Measurements from ENCODE around the gene CHRM4. TPM values are rescaled to one million over a fixed set of nuclear protein-coding genes. Genes with fewer than 3 reads are reported as not detected.

Gene CHRM4
- total RNA-seq, result 0.38 to 0.42 TPM in 2 of 3 replicates, not detected in the other
- long read RNA-seq, partial matches to known transcripts, result 0 of 2 reads
- long read RNA-seq, other reads (novel, unspliced or antisense), result 2 of 2 reads

GRCh38 chr11:46391578-46392420 lies at the start of gene CHRM4:
TSS of gene CHRM4 (minus strand) at chr11:46391776. CDS start at chr11:46386557, 5,219 bp downstream.
- Mint-ChIP-seq H3K36me3 (ENCODE audit: low read depth) (peaks cover 4% of the 10 kb centered on the region), H3K9me3 (ENCODE audit: low read depth) (no peaks in the 10 kb centered on the region), H3K27me3 (ENCODE audit: low read depth) (peaks cover 15% of the 10 kb centered on the region), H3K27ac (ENCODE audit: unreplicated experiment) (peak within 1 kb of the TSS; percentile 55), H3K4me1 (ENCODE audit: low read depth) (peaks cover 32% of the 10 kb centered on the region), H3K4me3 (ENCODE audit: unreplicated experiment) (peak within 1 kb of the TSS; percentile 84)
- peak; percentile 78 for TF ChIP-seq CTCF (IDR thresholded peaks at IDR 0.05)
- no peak for DNase-seq (ENCODE audit: low spot score)

- no peak overlapping the region for H3K4me3 Mint-ChIP-seq (ENCODE audit: unreplicated experiment)
- DNase-seq (ENCODE audit: low spot score), result no peak
- H3K27ac Mint-ChIP-seq (ENCODE audit: unreplicated experiment), result no peak overlapping the region
- no peaks in the 10 kb centered on the region for H3K27me3 Mint-ChIP-seq (ENCODE audit: low read depth)
- no peak for TF ChIP-seq CTCF (IDR thresholded peaks at IDR 0.05)
- peaks cover 10% of the 10 kb centered on the region for H3K4me1 Mint-ChIP-seq (ENCODE audit: low read depth)
- H3K36me3 Mint-ChIP-seq (ENCODE audit: low read depth), result peaks cover 13% of the 10 kb centered on the region
- no peaks in the 10 kb centered on the region for H3K9me3 Mint-ChIP-seq (ENCODE audit: low read depth)
Observed at GRCh38 chr11:46438211-46438610, 46.6 kb upstream of the CHRM4 start.

GRCh38 chr11:46437122-46437689 lies 45.6 kb upstream of the CHRM4 start:
- no peak overlapping the region for H3K27ac Mint-ChIP-seq (ENCODE audit: unreplicated experiment)
- no peaks in the 10 kb centered on the region for H3K9me3 Mint-ChIP-seq (ENCODE audit: low read depth)
- peaks cover 13% of the 10 kb centered on the region for H3K36me3 Mint-ChIP-seq (ENCODE audit: low read depth)
- DNase-seq (ENCODE audit: low spot score), result no peak
- H3K4me3 Mint-ChIP-seq (ENCODE audit: unreplicated experiment), result no peak overlapping the region
- H3K4me1 Mint-ChIP-seq (ENCODE audit: low read depth), result peaks cover 3% of the 10 kb centered on the region
- TF ChIP-seq CTCF (IDR thresholded peaks at IDR 0.05), result no peak
- H3K27me3 Mint-ChIP-seq (ENCODE audit: low read depth), result no peaks in the 10 kb centered on the region

GRCh38 chr11:46436113-46436512 lies 44.5 kb upstream of the CHRM4 start:
- no peaks in the 10 kb centered on the region for H3K27me3 Mint-ChIP-seq (ENCODE audit: low read depth)
- no peak overlapping the region for H3K27ac Mint-ChIP-seq (ENCODE audit: unreplicated experiment)
- H3K4me3 Mint-ChIP-seq (ENCODE audit: unreplicated experiment), result no peak overlapping the region
- H3K36me3 Mint-ChIP-seq (ENCODE audit: low read depth), result peaks cover 17% of the 10 kb centered on the region
- TF ChIP-seq CTCF (IDR thresholded peaks at IDR 0.05), result no peak
- no peaks in the 10 kb centered on the region for H3K4me1 Mint-ChIP-seq (ENCODE audit: low read depth)
- no peak for DNase-seq (ENCODE audit: low spot score)
- no peaks in the 10 kb centered on the region for H3K9me3 Mint-ChIP-seq (ENCODE audit: low read depth)

GRCh38 chr11:46435679-46436078 lies 44.1 kb upstream of the CHRM4 start:
- H3K27ac Mint-ChIP-seq (ENCODE audit: unreplicated experiment), result no peak overlapping the region

More at GRCh38 chr11:46435679-46436078, 44.1 kb upstream of the CHRM4 start:
- no peak for TF ChIP-seq CTCF (IDR thresholded peaks at IDR 0.05)
- DNase-seq (ENCODE audit: low spot score), result no peak
- Mint-ChIP-seq H3K36me3 (ENCODE audit: low read depth) (peaks cover 15% of the 10 kb centered on the region), H3K4me3 (ENCODE audit: unreplicated experiment) (no peak overlapping the region), H3K4me1 (ENCODE audit: low read depth) (no peaks in the 10 kb centered on the region), H3K9me3 (ENCODE audit: low read depth) (no peaks in the 10 kb centered on the region), H3K27me3 (ENCODE audit: low read depth) (no peaks in the 10 kb centered on the region)

Data from chondrocyte (in vitro differentiated cells).